ENCODE results near the gene PRPSAP1. TPM values are rescaled to one million over a fixed set of nuclear protein-coding genes. Genes with fewer than 3 reads are reported as not detected.
A peak's percentile ranks its signal among the peaks of the same experiment; 100 is the strongest.

The PRPSAP1 gene
- total and polyA plus RNA-seq, 2 of the 8 experiments (the other 6 are each of a cell fraction or from before 2014, with no cell fraction given), result 32.0 to 54.2 TPM

- WGBS, 2 experiments (ENCODE audit: extremely low coverage in 1 of 2, insufficient coverage in 1 of 2, insufficient read length in 1 of 2, insufficient replicate concordance in 2 of 2, low coverage in 1 of 2, low lambda C conversion rate in 2 of 2, missing lambda C conversion rate in 1 of 2), result 82% methylated on average over 15 of the region's 17 CpGs; no CpG with 5 or more reads in 1 of the 2 experiments
- H3K36me3 ChIP-seq (ENCODE audit: control insufficient read depth in 2 of 4, insufficient read depth in 4 of 4, low read length in 3 of 4), result peaks cover 0 to 7% (median 0%) of the 10 kb centered on the region in 4 experiments; a peak in 2 of 8 replicates
- H2BK5ac ChIP-seq (ENCODE audit: low read depth, low read length), result no peak overlapping the region
- H3K4me1 ChIP-seq (replicated peaks in 1 of 4; ENCODE audit: control insufficient read depth in 3 of 4, insufficient read depth in 4 of 4, low read length in 3 of 4), result no peaks in the 10 kb centered on the region
- H2AFZ ChIP-seq (ENCODE audit: low read length), result no peak overlapping the region
- H4K8ac ChIP-seq (ENCODE audit: extremely low read depth, insufficient read depth, low read length), result peak overlapping the region; percentile 29
- no peak overlapping the region for H3K4me2 ChIP-seq (ENCODE audit: insufficient read depth in 1 of 2, low read depth in 2 of 2, low read length in 2 of 2)
- no peak overlapping the region for H2BK15ac ChIP-seq (ENCODE audit: low read length)
- no peak overlapping the region for H2BK20ac ChIP-seq (ENCODE audit: low read length)
- H3K4me3 ChIP-seq (ENCODE audit: extremely low read depth in 1 of 4, insufficient read depth in 2 of 4, low read depth in 3 of 4, low read length in 4 of 4), result no peak overlapping the region
- H2BK12ac ChIP-seq (ENCODE audit: low read depth, low read length), result no peak overlapping the region
- H3K79me2 ChIP-seq (ENCODE audit: control insufficient read depth in 1 of 2, insufficient read depth in 2 of 2, low read length in 2 of 2), result no peaks in the 10 kb centered on the region
- FAIRE-seq (no peak), DNase-seq (ENCODE audit: low read depth in 1 of 2, low spot score in 2 of 2) (no peak)
- H3K18ac ChIP-seq (ENCODE audit: extremely low read depth, low read length), result no peak overlapping the region
- no peaks in the 10 kb centered on the region for H3K9me3 ChIP-seq (ENCODE audit: insufficient read depth in 2 of 2, low read depth in 1 of 2, low read length in 1 of 2)
- no peaks in the 10 kb centered on the region for H3K27me3 ChIP-seq (replicated peaks in 1 of 4; ENCODE audit: control insufficient read depth in 3 of 4, extremely low read depth in 1 of 4, insufficient read depth in 3 of 4, low read length in 3 of 4)
- H3K9ac ChIP-seq (replicated peaks in 1 of 4; ENCODE audit: extremely low read depth in 1 of 4, low read depth in 3 of 4, low read length in 3 of 4), result no peak overlapping the region
- H2BK120ac ChIP-seq (replicated peaks; ENCODE audit: low read depth, low read length), result no peak overlapping the region
- no peaks in the 10 kb centered on the region for H3K79me1 ChIP-seq (ENCODE audit: low read depth, low read length)
- H3K4ac ChIP-seq (replicated peaks; ENCODE audit: insufficient read length, low read depth, low read length), result no peak overlapping the region
- H4K20me1 ChIP-seq (replicated peaks in 1 of 2; ENCODE audit: control insufficient read depth in 1 of 2, insufficient read depth in 2 of 2, low read length in 2 of 2), result peaks cover 1 to 2% of the 10 kb centered on the region in 2 experiments
- no peak for TF ChIP-seq YY1 (IDR thresholded peaks at IDR 0.05; ENCODE audit: low read depth, low read length)
- no peak for TF ChIP-seq RAD21 (IDR thresholded peaks at IDR 0.05 in 1 of 2, conservative IDR thresholded peaks at IDR 0.05 in 1 of 2; ENCODE audit: low read depth in 2 of 2, low read length in 2 of 2)
- no peak for TF ChIP-seq ZNF274 (IDR thresholded peaks at IDR 0.05; ENCODE audit: borderline replicate concordance, extremely low read depth, low read length)
- no peak for TF ChIP-seq SRF (IDR thresholded peaks at IDR 0.05; ENCODE audit: low read depth, low read length)
- TF ChIP-seq SIX5 (IDR thresholded peaks at IDR 0.05; ENCODE audit: low read depth, low read length), result no peak
- no peak overlapping the region for H4K91ac ChIP-seq (replicated peaks; ENCODE audit: insufficient read length, low read length)
- ChIA-PET CTCF (ENCODE audit: partially characterized antibody) (interaction anchor here (0.8 to 11.5 kb wide), 27 partner anchors 8 to 402 kb away, joined by 3 to 161 read pairs (median 4); partner anchors contain the start of gene MRPL38), POLR2A (ENCODE audit: partially characterized antibody) (no interaction called here)
- no peak overlapping the region for H3K27ac ChIP-seq (ENCODE audit: low read depth, low read length)
- H3K23me2 ChIP-seq (ENCODE audit: low read depth, low read length), result no peaks in the 10 kb centered on the region
- H4K5ac ChIP-seq (ENCODE audit: insufficient read length, low read depth, low read length), result no peak overlapping the region
- no peak overlapping the region for H3K56ac ChIP-seq (replicated peaks; ENCODE audit: insufficient read length, low read depth, low read length)
- H3K23ac ChIP-seq (ENCODE audit: insufficient read length), result no peak overlapping the region
- no peak overlapping the region for H3K14ac ChIP-seq (ENCODE audit: insufficient read length)
- H2AK5ac ChIP-seq (ENCODE audit: low read depth, low read length), result no peak overlapping the region
Observed at GRCh38 chr17:76304226-76305134, 49.2 kb downstream of the PRPSAP1 start.
